T-helper 1 cell (primary cell): ENCODE results near the gene RHOH.

Experiments used
- DNase-seq, 5 donors: peaks; one replicate each; pipeline ENCODE4 v3.0.0-alpha.2; 2012 to 2020

The RHOH gene

GRCh38 chr4:40190019-40190418 lies 6.8 kb upstream of the RHOH start:
- no peak for DNase-seq

- no peak for DNase-seq
These were observed 6.4 kb upstream of the RHOH start for GRCh38 chr4:40190465-40190864.

- peak in 1 of 5 donors; percentile 32 for DNase-seq
These were observed 5.7 kb upstream of the RHOH start for GRCh38 chr4:40190880-40191815.

GRCh38 chr4:40192114-40193015 lies 4.5 kb upstream of the RHOH start:
- no peak for DNase-seq

GRCh38 chr4:40193016-40193571 lies 3.7 kb upstream of the RHOH start:
- peak in 1 of 5 donors; percentile 77 for DNase-seq

- DNase-seq: no peak
These were observed 3.3 kb upstream of the RHOH start for GRCh38 chr4:40193578-40193977.

GRCh38 chr4:40194602-40195161 lies 2.1 kb upstream of the RHOH start:
- DNase-seq: peak in 3 of 5 donors; percentile 35 to 78 (median 49)

GRCh38 chr4:40195182-40196177 lies 1.4 kb upstream of the RHOH start:
- DNase-seq: peak in 1 of 5 donors; percentile 28

GRCh38 chr4:40196272-40196671 lies 559 bp upstream of the RHOH start:
- no peak for DNase-seq

- peak in 1 of 5 donors; percentile 78 for DNase-seq
These were observed 1.3 kb downstream of the RHOH start for GRCh38 chr4:40197879-40198689.

- DNase-seq: peak in 1 of 5 donors; percentile 71
These were observed 2.4 kb downstream of the RHOH start for GRCh38 chr4:40199179-40199670.

GRCh38 chr4:40199999-40200874 lies 3.4 kb downstream of the RHOH start:
- DNase-seq: peak in 3 of 5 donors; percentile 33 to 93 (median 34)

GRCh38 chr4:40200875-40201801 lies 4.3 kb downstream of the RHOH start:
- DNase-seq: peak in 1 of 5 donors; percentile 93

GRCh38 chr4:40201898-40202297 lies 5.1 kb downstream of the RHOH start:
- peak in 1 of 5 donors; percentile 40 for DNase-seq

- DNase-seq: peak in 1 of 5 donors; percentile 55
These were observed 5.6 kb downstream of the RHOH start for GRCh38 chr4:40202474-40202873.

- peak in 1 of 5 donors; percentile 33 for DNase-seq
These were observed 7.9 kb downstream of the RHOH start for GRCh38 chr4:40204507-40205258.
